Stomach (tissue), 9 donors: Measurements from ENCODE around the gene OCSTAMP. TPM values are rescaled to one million over a fixed set of nuclear protein-coding genes. Genes with fewer than 3 reads are reported as not detected.
A peak's percentile ranks its signal among the peaks of the same experiment; 100 is the strongest.

Experiments
- DNase-seq, 2 donors: peaks; one replicate each; pipeline versions ENCODE4 v3.0.0 to v3.0.0-alpha.2; 2013 to 2019
- H3K27ac ChIP-seq, 5 donors: fragments of 200-600 bp in 4 of 5; sonication (generic) in 4 of 5; one replicate each; pipeline ENCODE4 v1.5.1; 2013 to 2019; ENCODE audit warnings: mild to moderate bottlenecking in 1 of 5, moderate library complexity in 1 of 5
- H3K27me3 ChIP-seq, 3 donors: fragments of 200-600 bp; sonication (generic); one replicate each; pipeline ENCODE4 v1.5.1; 2017 to 2019; ENCODE audit warnings: mixed run types in 1 of 3
- H3K36me3 ChIP-seq, 4 donors: fragments of 200-600 bp; sonication (generic); 1 replicate in 3 of 4; 2 replicates in 1 of 4; pipeline ENCODE4 v1.5.1; 2016 to 2019
- H3K4me1 ChIP-seq, 4 donors: fragments of 200-600 bp; sonication (generic); one replicate each; pipeline ENCODE4 v1.5.1; 2016 to 2019
- H3K4me3 ChIP-seq, 4 donors: fragments of 200-600 bp; sonication (generic) in 3 of 4; one replicate each; pipeline ENCODE4 v1.5.1; 2016 to 2019; ENCODE audit warnings: mild to moderate bottlenecking in 1 of 4
- H3K9me3 ChIP-seq, 4 donors: fragments of 200-600 bp; sonication (generic); one replicate each; pipeline ENCODE4 v1.5.1; 2016 to 2019
- EP300 ChIP-seq: sonication (generic); formaldehyde crosslinking; IDR thresholded peaks from one replicate; pipeline ENCODE4 v1.6.1; 2017; ENCODE audit warnings: antibody characterized with exemption
- POLR2A ChIP-seq, 4 donors: fragments of 450-650 bp; IDR thresholded peaks; one replicate each; pipeline ENCODE4 v1.6.1; 2016; ENCODE audit warnings: antibody characterized with exemption in 4 of 4, control low read depth in 2 of 4, mild to moderate bottlenecking in 1 of 4, moderate library complexity in 1 of 4
- POLR2AphosphoS5 ChIP-seq, 3 donors: sonication (generic); formaldehyde crosslinking; IDR thresholded peaks; one replicate each; pipeline ENCODE4 v1.6.1; 2016; ENCODE audit warnings: antibody characterized with exemption in 3 of 3
- WGBS, 5 donors: extraction: QIAGEN DNeasy Blood & Tissue Kit in 3 of 5; methylation state at CpG; one replicate each; pipeline versions ENCODE4 v1.1.5 to v1.1.7; 2013 to 2018; 5-methylcytosine and 5-hydroxymethylcytosine counted together
- intact Hi-C: fragments of 100-400 bp; cut with DNase I; formaldehyde crosslinking; loops from one replicate; pipeline ENCODE4 v1.15.1; 2023; ENCODE audit warnings: low total_unique reads
- polyA plus RNA-seq, 3 donors: library from polyadenylated mRNA; stranded (reverse); fragments of 200-250 nt; gene quantifications; one replicate each; pipeline ENCODE4 v1.2.3, GENCODE V29; 2013
- total RNA-seq, 5 donors: library from RNA; depleted of rRNA; stranded (reverse); fragments of >200 nt; gene quantifications; one replicate each; pipeline versions ENCODE4 v1.1.0 to v1.2.3, GENCODE V29; 2014 to 2016
- TF ChIP-seq, protein P1 (sequence below), 7 experiments: fragments of 450-650 bp in 4 of 7; fragments of 200-600 bp in 3 of 7; sonication (generic) in 3 of 7; IDR thresholded peaks; one replicate each; pipeline ENCODE4 v1.5.1; 2016 to 2019; ENCODE audit warnings: antibody characterized with exemption in 7 of 7, control low read depth in 2 of 7, mild to moderate bottlenecking in 1 of 7
- donor health status: healthy with polysubstance abuse.
- donor health status: Bipolar disorder and iron deficiency.
- donor health status: healthy.

Gene OCSTAMP
- total and polyA plus RNA-seq, 8 donors, result not detected

DNA sequence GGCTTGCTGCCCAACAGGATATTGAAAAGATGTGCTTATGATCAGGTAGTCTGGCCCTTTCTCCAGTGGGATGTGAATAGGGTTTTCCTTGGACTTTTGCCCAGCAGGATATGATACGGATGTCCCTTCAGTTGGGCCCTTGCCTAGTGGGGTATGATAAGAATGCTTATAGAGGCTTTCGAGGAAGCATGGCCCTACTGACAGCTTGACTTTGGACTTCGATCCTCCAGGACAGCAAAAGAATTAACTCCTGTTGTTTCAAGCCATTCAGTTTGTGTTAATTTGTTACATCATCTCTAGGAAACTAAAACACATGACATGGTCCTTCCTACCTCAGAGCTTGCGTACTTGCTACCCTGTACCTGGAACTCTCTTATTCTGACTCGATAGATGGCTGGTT is 27.3 kb downstream of the OCSTAMP start:
- H3K36me3 ChIP-seq, result no peaks in the 10 kb centered on the region
- H3K4me3 ChIP-seq, result no peak overlapping the region
- DNase-seq, result no peak
- peaks cover 0 to 4% (median under 1%) of the 10 kb centered on the region in 4 donors for H3K9me3 ChIP-seq
- no peaks in the 10 kb centered on the region for H3K4me1 ChIP-seq
- H3K27me3 ChIP-seq, result peaks cover 0 to 48% (median 0%) of the 10 kb centered on the region in 3 donors
- WGBS, 5 donors, result 50 to 52% (median 52%) methylated on average over 5 of the region's 5 CpGs
- intact Hi-C loops, result no loop called here
- H3K27ac ChIP-seq, result no peak overlapping the region
- TF ChIP-seq POLR2A (IDR thresholded peaks at IDR 0.05) (no peak), EP300 (no peak), POLR2AphosphoS5 (IDR thresholded peaks at IDR 0.05) (no peak)
- TF ChIP-seq, protein P1, sequence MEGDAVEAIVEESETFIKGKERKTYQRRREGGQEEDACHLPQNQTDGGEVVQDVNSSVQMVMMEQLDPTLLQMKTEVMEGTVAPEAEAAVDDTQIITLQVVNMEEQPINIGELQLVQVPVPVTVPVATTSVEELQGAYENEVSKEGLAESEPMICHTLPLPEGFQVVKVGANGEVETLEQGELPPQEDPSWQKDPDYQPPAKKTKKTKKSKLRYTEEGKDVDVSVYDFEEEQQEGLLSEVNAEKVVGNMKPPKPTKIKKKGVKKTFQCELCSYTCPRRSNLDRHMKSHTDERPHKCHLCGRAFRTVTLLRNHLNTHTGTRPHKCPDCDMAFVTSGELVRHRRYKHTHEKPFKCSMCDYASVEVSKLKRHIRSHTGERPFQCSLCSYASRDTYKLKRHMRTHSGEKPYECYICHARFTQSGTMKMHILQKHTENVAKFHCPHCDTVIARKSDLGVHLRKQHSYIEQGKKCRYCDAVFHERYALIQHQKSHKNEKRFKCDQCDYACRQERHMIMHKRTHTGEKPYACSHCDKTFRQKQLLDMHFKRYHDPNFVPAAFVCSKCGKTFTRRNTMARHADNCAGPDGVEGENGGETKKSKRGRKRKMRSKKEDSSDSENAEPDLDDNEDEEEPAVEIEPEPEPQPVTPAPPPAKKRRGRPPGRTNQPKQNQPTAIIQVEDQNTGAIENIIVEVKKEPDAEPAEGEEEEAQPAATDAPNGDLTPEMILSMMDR (IDR thresholded peaks at IDR 0.05), result no peak

DNA sequence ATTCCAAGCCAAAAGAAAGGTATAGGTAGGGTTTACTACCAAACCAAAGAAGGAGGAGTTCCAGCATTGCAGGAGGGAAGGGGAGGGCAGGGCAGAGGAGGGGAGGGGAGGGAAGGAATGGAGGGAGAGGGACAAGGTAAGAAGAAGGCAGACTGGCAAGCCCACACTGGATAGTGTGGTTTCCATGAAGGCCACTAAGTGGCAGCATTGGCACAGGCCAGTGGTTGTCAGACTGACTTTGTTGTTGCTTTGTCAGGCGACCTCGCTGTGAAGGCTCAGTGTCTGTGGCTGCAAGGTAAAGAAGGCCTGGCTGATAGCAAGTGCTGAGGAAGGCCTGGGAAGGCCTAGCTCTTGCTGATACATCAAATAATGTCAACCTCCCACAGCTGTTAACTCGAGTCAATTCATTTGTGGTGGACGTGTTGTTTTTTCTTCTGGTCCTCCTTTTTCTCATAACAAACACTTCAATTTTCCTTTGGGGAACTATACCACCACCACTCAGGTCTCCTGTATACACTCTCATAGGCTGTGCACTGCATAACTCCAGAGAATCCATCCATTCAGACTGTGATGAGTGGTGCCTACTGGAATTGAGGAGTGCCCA is 29.4 kb downstream of the OCSTAMP start:
- 20 to 25% (median 24%) methylated on average over 4 of the region's 4 CpGs for WGBS, 5 donors
- H3K27ac ChIP-seq, result no peak overlapping the region
- peaks cover 0 to 4% (median under 1%) of the 10 kb centered on the region in 4 donors for H3K9me3 ChIP-seq
- intact Hi-C loops, result no loop called here
- no peak for TF ChIP-seq POLR2A (IDR thresholded peaks at IDR 0.05)
- TF ChIP-seq, protein P1 (IDR thresholded peaks at IDR 0.05), result peak in 5 of 7 experiments; percentile 42 to 71 (median 58)
- H3K36me3 ChIP-seq, result no peaks in the 10 kb centered on the region
- H3K27me3 ChIP-seq, result peaks cover 0 to 46% (median 2%) of the 10 kb centered on the region in 3 donors
- peak; percentile 67 to 80 for DNase-seq
- no peaks in the 10 kb centered on the region for H3K4me1 ChIP-seq
- no peak overlapping the region for H3K4me3 ChIP-seq

DNA sequence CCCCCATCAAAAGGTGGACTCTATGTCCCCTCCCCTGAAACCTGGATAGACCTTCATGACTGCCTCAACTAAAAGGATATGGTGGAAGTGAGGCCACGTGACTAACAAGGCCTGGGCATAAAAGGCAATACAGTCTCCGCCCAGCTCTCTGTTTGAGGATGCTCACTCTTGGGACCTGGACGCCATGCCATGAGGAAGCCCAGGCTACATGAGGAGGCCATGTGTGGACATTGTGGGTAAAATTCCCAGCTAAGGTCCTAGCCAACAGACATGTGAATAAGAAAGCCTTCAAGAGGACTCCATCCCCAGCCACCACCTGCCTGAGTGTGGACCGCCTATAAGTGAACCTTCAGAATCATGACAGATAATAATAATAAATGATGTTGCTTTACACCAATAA is 29.9 kb downstream of the OCSTAMP start:
- H3K4me1 ChIP-seq, result no peaks in the 10 kb centered on the region
- H3K4me3 ChIP-seq, result no peak overlapping the region
- no peak for DNase-seq
- WGBS, 5 donors, result 83 to 92% (median 88%) methylated on average over 4 of the region's 4 CpGs
- peaks cover 0 to 4% (median under 1%) of the 10 kb centered on the region in 4 donors for H3K9me3 ChIP-seq
- intact Hi-C loops, result no loop called here
- H3K27ac ChIP-seq, result no peak overlapping the region
- peaks cover 0 to 48% (median 4%) of the 10 kb centered on the region in 3 donors for H3K27me3 ChIP-seq
- no peaks in the 10 kb centered on the region for H3K36me3 ChIP-seq
- TF ChIP-seq, protein P1 (IDR thresholded peaks at IDR 0.05), result no peak
- TF ChIP-seq EP300, result no peak
- TF ChIP-seq POLR2AphosphoS5 (IDR thresholded peaks at IDR 0.05), result no peak
- no peak for TF ChIP-seq POLR2A (IDR thresholded peaks at IDR 0.05)

DNA sequence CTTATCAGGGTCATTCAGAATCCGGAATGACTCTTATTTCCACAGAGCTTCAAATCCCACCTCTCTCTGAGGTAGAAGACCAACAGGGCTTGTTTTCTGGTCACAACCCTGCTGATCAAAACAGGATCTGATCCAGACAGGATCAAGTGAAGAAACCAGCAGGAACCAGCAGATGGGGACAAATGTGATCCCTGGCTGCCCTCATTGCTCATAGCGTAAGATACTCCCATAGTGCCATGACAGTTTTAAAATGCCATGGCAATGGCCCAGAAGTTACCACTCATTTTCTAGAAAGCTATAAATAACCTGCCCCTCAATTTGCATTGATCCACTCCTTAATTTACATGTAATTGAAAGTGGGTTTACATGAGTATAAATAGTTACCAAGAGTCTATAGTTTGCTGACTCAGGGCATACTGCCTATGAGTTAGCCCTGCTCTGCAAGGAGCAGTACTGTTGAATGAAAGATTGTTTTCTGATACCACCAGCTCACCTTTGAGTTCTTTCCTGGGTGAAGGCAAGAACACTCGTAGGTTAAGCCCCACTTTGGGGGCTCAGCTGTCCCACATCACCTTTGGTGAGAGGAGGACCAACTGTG is 30.9 kb downstream of the OCSTAMP start:
- Histone ChIP-seq H3K9me3 (peaks cover 0 to 4% (median under 1%) of the 10 kb centered on the region in 4 donors), H3K4me3 (no peak overlapping the region), H3K36me3 (no peaks in the 10 kb centered on the region), H3K27ac (no peak overlapping the region), H3K27me3 (peaks cover 0 to 53% (median 4%) of the 10 kb centered on the region in 3 donors), H3K4me1 (no peaks in the 10 kb centered on the region)
- DNase-seq, result no peak
- WGBS, 5 donors, result 56 to 65% (median 58%) methylated on average over 3 of the region's 3 CpGs
- TF ChIP-seq, protein P1 (IDR thresholded peaks at IDR 0.05), result no peak
- TF ChIP-seq EP300 (no peak), POLR2A (IDR thresholded peaks at IDR 0.05) (no peak)
- intact Hi-C loops, result loop anchor here (5.0 kb wide), 1 partner anchor 163 kb away; no protein-coding TSS in a partner anchor
